GM19467 (cell line): Measurements from ENCODE around the gene ADAP2.
"Not testable (repeated sequence)": the region's sequence is repeated elsewhere in the genome, so short reads cannot be mapped to it uniquely, and the experiment has no call there.

Source experiments
- ATAC-seq: cut with Tn5 transposase; IDR thresholded peaks from one replicate; pipeline ENCODE4 v1.9.1; 2021; ENCODE audit warnings: mild to moderate bottlenecking, moderate library complexity; ENCODE audit not compliant: unreplicated experiment

The ADAP2 gene, protein sequence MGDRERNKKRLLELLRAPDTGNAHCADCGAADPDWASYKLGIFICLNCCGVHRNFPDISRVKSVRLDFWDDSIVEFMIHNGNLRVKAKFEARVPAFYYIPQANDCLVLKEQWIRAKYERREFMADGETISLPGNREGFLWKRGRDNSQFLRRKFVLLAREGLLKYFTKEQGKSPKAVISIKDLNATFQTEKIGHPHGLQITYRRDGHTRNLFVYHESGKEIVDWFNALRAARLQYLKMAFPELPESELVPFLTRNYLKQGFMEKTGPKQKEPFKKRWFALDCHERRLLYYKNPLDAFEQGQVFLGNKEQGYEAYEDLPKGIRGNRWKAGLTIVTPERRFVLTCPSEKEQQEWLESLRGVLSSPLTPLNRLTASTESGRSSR

GRCh38 chr17:30921544-30922196 is at the start of gene ADAP2:
TSS of gene ADAP2 (plus strand) at chr17:30921945. CDS start at chr17:30922015, 70 bp downstream.
- ATAC-seq, result no peak

- ATAC-seq, result no peak
Observed at GRCh38 chr17:30886187-30886586, 35.6 kb upstream of the ADAP2 start.

GRCh38 chr17:30894236-30894635 is 27.5 kb upstream of the ADAP2 start:
- ATAC-seq, result no peak

DNA sequence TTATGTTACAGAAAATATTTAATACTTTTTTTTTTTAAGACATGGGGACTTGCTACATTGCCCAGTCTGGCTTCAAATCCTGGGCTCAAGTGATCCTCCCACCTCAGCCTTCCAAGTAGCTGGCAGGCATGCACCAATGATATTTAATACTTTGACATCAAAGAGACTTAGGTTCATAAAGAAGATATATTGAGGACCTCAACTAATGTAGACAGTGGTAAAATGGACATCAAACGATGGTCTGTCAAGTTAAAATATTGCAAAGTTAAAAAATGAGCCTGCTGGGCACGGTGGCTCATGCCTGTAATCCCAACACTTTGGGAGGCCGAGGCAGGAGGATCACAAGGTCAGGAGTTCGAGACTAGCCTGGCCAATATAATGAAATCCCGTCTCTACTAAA is 24.4 kb upstream of the ADAP2 start:
- no peak for ATAC-seq

DNA sequence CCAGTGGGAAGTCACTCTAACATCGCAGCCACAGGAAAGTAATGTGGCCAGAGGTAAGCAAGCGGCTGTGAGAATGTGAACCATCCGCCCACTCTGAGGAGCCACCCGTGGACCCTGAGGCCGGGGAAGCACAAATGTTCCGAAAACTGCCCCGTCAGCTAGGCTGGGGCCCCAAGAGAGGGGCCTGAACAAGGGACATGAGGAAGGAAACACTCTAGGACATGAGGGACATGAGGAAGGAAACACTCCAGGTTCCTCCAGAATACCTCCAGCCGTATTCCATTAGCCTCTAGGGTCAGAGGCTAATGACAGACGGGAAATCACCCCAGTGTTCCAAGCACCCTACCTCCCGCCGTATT is 16.0 kb upstream of the ADAP2 start:
- ATAC-seq, result peak; percentile 34

DNA sequence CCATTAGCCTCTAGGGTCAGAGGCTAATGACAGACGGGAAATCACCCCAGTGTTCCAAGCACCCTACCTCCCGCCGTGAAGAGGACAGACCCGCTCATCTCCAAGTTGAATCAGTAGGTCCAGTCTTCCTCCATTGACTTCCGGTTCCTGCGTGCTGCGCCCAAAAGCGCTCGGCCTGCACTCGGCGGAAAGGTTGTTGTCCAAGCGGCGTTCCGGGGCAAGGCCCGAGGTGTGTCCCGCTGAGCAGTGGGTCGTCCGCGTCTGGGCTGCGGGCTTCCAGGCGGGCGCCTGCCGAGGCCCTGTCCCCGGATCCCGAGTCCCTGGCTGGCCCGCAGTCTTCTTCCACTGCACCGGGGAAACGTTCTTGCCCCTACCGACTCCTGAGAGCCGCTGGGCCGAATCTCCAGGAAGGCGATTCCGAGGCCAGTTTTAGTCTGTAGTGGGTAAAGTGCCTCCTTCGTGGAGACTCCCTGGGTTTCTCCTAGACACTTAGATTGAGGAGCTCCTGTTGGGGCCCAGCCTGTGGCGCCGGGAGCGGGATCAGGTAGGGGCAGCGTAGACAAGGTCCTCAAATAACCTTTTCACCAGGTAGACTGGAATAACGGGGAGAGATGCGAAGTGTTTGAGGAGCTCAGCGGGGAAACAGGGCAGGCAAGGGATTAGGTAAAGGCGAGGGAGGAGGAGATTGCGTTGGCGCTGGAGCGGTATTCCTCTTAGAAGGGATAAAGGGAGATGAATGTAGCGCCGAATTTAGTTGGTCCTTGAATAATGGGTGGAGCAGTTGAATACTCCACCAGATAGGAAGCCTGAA is 15.4 kb upstream of the ADAP2 start, which contains the start of gene TEFM:
TEFM (minus strand) TSS at position 138 of the 811 bp plus-strand sequence; CDS start at position 98, 40 bp downstream.
- peak; percentile 69 for ATAC-seq

GRCh38 chr17:30908717-30909420 is 12.9 kb upstream of the ADAP2 start:
- ATAC-seq, result no peak

DNA sequence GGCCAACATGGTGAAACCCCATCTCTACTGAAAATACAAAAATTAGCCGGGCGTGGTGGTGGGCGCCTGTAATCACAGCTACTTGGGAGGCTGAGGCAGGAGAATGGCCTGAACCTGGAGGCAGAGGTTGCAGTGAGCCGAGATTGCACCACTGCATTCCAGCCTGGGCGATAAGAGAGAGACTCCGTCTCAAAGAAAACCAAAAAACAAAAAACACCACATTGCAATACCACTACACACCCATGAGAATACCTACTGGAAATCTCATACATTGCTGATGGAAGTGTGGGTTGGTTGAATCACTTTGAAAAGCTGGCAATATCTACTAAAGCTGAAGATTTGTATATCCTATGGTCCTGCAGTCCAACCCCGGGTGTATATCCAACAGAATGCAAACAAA is 11.6 kb upstream of the ADAP2 start:
- not testable (repeated sequence) for ATAC-seq

DNA sequence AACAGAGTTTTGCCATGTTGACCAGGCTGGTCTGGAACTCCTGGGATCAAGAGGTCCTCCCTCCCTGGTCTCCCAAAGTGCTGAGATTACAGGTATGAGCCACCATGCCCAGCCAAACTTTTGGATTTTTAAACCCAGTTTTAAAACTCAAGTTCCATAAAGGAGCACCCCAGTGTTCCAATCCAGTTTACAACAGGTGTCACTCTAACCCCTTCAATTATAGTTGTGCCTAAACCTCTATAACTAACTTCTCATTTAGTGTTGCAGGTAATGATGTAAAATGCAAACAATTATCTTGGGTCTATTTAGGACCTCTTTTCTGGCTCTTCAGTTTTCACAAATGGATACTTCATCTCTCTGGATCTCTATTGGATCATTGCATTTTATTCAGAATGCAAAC is 7.8 kb upstream of the ADAP2 start:
- ATAC-seq, result no peak

DNA sequence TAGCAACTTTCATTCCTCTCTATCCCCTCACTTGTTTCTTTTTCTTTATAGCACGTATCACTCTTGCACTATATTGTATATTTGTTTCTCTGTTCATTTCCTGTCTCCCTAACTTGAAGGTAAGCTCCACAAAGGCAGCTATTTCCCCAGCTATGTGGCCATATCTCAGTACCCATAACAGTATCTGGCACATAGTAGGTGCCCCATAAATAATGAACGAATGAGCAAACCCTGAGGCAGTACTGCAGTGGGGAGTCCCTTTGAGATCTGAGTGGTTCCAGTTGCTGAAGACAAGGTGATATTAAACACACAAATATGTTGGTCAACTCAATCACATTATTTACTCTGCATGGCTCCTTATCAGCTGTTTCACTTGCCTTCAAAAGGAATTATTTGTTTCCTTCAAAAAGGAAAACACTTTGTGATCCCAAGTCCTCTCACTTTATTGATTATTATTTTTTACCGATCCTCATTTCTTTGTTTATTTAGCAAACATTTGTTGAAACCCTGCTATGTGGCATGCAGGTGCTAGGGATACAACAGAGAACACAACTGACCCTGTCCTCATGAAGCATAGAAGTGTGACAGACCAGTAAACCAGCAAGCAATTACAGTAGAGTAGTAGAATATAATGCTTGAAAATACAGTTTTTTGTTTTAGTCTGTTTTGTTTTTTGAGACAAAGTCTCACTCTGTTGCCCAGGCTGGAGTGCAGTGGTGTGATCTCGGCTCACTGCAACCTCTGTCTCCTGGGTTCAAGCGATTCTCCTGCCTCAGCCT is 5.7 kb upstream of the ADAP2 start:
- ATAC-seq, result no peak

DNA sequence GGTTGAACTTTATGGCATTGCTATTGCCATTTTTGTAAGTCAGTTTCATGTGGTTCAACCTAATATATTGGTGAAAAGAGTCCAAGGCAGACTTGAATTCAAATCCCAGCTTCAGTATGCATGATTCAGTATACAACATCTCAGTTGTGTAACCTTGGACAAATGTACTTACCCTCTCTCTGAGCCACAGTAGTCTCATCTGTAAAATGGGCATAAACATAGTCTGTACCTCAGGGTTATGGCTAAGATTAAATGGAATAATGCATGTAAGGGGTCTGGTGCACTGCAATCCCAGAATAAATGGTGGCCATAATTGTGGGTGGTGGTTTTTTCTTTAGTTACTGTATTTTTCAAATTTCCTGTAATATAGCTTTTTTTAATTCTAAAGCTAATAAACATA is 4.7 kb upstream of the ADAP2 start:
- ATAC-seq, result no peak

- ATAC-seq, result no peak
Observed at GRCh38 chr17:30920282-30920681, 1.5 kb upstream of the ADAP2 start.

DNA sequence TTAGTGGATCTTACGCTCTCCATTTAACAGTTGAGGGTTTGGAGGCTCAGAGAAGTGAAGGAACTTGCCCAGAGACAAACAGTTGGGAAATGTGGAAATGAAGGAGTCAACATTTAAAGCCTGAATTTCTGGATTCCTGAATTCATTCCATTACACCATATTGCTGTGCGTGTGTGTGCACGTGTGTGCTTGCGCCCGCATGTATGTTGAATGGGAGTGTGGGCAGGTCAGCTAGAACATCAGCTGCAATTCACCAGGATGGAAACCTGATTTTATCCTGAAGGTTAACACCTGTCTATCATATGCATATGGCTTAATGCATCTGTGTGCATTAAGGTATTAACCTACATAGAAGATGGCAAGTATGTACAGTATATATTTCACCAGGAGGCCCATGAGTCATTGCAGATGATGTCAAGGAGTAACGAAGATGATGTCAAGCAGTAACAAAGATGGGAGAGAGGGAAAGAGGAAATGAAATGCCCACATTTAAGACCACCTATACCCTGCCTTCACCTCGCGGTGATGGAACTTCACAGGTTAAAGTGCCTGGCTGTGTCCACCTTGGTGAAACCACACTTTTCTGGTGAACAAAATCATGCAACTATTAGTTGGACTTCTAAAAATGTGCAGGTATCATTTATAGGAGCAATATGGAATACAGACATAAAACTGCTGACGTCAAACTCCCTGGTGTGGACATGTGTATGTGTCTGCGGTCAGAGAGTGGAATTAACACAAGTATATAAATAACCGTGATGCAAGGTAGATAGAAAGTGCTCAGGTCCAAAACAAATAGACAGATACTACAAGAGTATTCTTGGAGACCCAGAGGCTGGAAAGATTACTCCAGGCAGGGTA is 832 bp upstream of the ADAP2 start:
- no peak for ATAC-seq

DNA sequence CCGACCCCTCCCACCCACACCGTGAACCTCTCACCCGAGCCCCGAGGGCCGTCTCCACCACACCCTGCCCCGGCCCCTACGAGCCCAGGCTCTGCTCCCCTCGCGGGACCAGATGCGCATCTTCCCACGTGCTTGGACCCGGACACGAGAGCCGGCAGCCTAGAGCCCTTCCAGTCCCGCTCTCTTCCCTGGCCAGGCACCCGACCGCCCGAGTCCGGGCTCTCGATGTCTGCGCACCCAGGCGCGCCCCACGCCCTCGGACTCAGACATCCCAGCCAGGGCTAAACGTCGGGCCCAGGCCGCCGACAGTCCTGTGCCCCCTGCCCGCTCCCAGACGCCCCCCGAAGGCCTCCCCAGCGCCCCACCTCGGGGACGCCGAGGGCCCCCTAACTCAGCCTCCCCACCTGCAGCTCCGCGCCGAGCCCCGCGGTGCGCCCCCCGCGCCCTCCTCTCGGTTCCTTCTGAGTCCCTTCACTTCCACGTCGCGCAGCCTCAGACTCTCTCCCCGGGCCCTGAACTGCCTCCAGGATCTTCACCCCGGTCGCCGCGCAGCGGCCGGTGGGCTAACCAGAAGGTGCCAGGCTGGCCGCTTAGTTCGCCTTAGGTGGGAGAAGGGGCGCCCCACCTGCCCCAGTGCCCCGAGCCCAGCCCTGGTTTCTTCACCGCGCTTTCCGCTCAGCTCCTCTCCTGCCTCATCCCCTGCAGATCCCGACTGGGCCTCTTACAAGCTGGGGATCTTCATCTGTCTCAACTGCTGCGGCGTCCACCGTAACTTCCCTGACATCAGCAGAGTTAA is 688 bp downstream of the ADAP2 start:
- ATAC-seq, result no peak

- no peak for ATAC-seq
Observed at GRCh38 chr17:30924341-30924740, 2.6 kb downstream of the ADAP2 start.

DNA sequence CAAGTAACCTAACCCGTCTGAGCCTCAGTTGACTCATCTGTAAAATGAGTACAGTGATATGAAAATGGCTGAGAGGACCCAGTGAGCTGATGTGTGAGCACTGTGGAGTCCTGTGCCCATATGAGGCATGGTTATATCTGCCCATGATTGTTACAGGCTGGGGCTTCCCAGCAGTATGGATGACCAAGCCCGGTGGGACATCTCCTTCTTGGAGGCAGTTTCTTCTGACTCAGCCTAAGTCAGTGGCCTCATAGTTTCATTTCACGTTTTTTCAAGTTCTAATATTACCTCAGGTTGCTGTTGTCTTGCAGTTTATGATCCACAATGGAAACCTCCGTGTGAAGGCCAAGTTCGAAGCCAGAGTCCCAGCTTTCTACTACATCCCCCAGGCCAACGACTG is 4.8 kb downstream of the ADAP2 start:
- ATAC-seq, result no peak

- no peak for ATAC-seq
Observed at GRCh38 chr17:30927756-30928155, 6.0 kb downstream of the ADAP2 start.

DNA sequence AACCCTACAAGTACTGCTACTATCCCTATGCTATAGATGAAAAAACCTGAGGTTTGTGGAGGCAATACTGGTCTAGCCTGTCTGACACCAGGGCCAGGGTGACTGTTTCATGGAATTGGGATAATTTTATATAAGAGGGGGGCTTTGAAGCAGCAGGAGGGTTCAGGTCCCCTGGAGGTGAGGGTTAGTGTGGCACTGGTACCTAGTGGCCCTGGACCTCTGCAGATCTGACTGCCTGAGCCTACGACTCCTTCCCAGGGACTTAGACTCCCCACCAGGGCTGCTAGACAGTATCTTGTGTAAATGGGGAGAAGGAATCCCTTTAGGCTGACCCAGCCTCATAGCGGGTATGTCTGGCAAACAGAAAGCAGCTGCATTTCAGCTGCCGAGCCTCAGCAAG is 6.8 kb downstream of the ADAP2 start:
- no peak for ATAC-seq
